ENCODE results near the gene TANGO2.
"Not testable (repeated sequence)": the region's sequence is repeated elsewhere in the genome, so short reads cannot be mapped to it uniquely, and the experiment has no call there.

Gene TANGO2

DNA sequence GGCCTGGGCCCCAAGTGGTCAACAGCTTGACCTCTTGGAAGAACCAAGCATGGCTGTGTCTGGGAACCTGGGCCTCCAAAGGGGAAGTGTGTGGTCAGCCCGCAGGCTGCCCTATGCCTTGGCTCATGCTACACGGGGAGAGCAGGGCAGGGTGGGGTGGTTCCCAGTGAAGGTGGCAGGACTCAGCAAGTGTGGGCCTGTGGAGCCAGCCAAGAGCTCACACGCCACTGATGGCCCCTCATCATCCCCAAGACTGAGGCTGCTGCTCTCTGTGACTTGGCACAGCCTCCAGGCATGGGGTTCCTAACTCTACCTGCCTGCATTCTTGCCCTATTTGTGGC, 43.2 kb downstream of the TANGO2 start:
- Histone ChIP-seq H3K18ac (ENCODE audit: low read length) (no peak overlapping the region), H3K27ac (ENCODE audit: low read depth, low read length) (no peak overlapping the region), H3K23ac (ENCODE audit: low read length) (no peak overlapping the region), H2AK5ac (ENCODE audit: low read length) (no peak overlapping the region), H3K79me1 (ENCODE audit: low read length) (no peaks in the 10 kb centered on the region), H3K36me3 (ENCODE audit: control insufficient read depth, insufficient read depth, low read length) (no peaks in the 10 kb centered on the region), H3K9ac (ENCODE audit: low read length) (no peak overlapping the region), H2BK120ac (ENCODE audit: low read depth, low read length) (no peak overlapping the region), H4K5ac (ENCODE audit: low read length) (no peak overlapping the region), H2BK15ac (replicated peaks; ENCODE audit: low read depth) (no peak overlapping the region), H3K4ac (ENCODE audit: low read depth, low read length) (no peak overlapping the region), H3K56ac (ENCODE audit: low read length) (no peak overlapping the region), H4K8ac (ENCODE audit: low read depth, low read length) (no peak overlapping the region), H3K4me3 (ENCODE audit: low read length) (no peak overlapping the region), H3K4me1 (ENCODE audit: control insufficient read depth, low read depth, low read length) (no peaks in the 10 kb centered on the region), H2BK5ac (ENCODE audit: low read length) (no peak overlapping the region), H3K27me3 (ENCODE audit: insufficient read depth, low read length, poor library complexity) (no peaks in the 10 kb centered on the region), H3K79me2 (ENCODE audit: control insufficient read depth, insufficient read depth, low read length) (no peaks in the 10 kb centered on the region), H3K4me2 (ENCODE audit: low read length) (no peak overlapping the region)
- no peak for DNase-seq
- WGBS (ENCODE audit: extremely low coverage, insufficient coverage, low lambda C conversion rate) = no CpG with 5 or more reads among the region's 3 CpGs

DNA sequence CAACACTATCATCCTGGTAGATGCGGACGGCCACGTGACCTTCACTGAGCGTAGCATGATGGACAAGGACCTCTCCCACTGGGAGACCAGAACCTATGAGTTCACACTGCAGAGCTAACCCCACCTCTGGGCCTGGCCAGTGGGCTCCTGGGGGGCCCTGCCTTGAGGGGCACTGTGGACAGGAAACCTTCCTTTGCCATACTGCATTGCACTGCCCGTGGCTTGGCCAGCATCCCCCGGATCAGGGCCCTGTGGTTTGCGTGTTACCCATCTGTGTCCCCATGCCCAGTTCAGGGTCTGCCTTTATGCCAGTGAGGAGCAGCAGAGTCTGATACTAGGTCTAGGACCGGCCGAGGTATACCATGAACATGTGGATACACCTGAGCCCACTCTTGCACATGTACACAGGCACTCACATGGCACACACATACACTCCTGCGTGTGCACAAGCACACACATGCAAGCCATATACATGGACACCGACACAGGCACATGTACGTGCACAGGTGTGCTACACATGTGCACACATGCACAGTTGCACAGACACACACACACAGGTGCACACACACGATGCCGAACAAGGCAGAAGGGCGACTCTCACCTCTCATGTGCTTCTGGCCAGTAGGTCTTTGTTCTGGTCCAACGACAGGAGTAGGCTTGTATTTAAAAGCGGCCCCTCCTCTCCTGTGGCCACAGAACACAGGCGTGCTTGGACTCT, 43.8 kb downstream of the TANGO2 start:
- Histone ChIP-seq H3K23ac (ENCODE audit: low read length) (no peak overlapping the region), H2AK5ac (ENCODE audit: low read length) (no peak overlapping the region), H3K18ac (ENCODE audit: low read length) (no peak overlapping the region), H3K79me1 (ENCODE audit: low read length) (no peaks in the 10 kb centered on the region), H3K4ac (ENCODE audit: low read depth, low read length) (no peak overlapping the region), H3K4me1 (ENCODE audit: control insufficient read depth, low read depth, low read length) (no peaks in the 10 kb centered on the region), H4K8ac (ENCODE audit: low read depth, low read length) (no peak overlapping the region), H3K4me2 (ENCODE audit: low read length) (no peak overlapping the region), H3K56ac (ENCODE audit: low read length) (no peak overlapping the region), H3K9ac (ENCODE audit: low read length) (no peak overlapping the region), H2BK120ac (ENCODE audit: low read depth, low read length) (no peak overlapping the region), H2BK15ac (replicated peaks; ENCODE audit: low read depth) (no peak overlapping the region), H3K27ac (ENCODE audit: low read depth, low read length) (no peak overlapping the region), H3K27me3 (ENCODE audit: insufficient read depth, low read length, poor library complexity) (no peaks in the 10 kb centered on the region), H3K4me3 (ENCODE audit: low read length) (no peak overlapping the region), H2BK5ac (ENCODE audit: low read length) (no peak overlapping the region), H3K36me3 (ENCODE audit: control insufficient read depth, insufficient read depth, low read length) (no peaks in the 10 kb centered on the region), H3K79me2 (ENCODE audit: control insufficient read depth, insufficient read depth, low read length) (no peaks in the 10 kb centered on the region), H4K5ac (ENCODE audit: low read length) (no peak overlapping the region)
- no CpG with 5 or more reads among the region's 18 CpGs for WGBS (ENCODE audit: extremely low coverage, insufficient coverage, low lambda C conversion rate)
- no peak for DNase-seq

DNA sequence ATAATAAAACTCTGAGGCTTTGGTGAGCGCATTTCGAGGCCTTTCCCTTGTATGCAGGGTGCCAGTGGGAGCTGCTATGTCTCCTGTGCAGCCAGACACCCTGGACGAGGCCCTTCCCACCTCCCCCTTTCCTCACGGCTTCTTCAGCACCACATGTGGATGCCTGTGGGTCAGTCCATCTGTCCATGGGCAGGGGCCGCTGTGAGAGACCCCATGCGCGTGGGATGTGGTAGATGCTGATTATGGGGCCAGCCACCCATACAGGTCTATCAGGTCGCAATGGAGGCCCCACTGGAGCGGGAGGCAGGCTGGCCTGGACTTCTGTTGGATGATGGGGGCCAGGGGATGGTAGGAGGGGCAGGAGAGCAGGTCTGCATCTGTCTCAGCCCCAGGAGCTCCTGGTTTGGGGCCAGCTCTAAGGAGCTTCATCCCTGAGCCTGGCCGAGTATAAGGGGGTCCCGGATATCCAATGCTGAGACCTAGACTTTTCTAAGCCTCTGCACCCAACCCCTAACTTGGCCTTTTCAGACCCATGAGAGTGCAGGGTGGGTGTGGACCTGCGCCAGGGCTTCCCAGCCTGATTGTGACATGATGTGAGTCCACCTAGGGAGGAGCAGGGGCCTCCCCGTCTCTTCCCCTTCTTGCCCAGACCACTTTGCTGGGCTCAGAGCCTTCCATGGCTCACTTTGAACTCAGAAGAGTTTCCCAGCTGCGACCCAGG, 45.1 kb downstream of the TANGO2 start:
- H3K4me1 ChIP-seq (ENCODE audit: control insufficient read depth, low read depth, low read length) = no peaks in the 10 kb centered on the region
- WGBS (ENCODE audit: extremely low coverage, insufficient coverage, low lambda C conversion rate) = no CpG with 5 or more reads among the region's 14 CpGs
- H3K79me2 ChIP-seq (ENCODE audit: control insufficient read depth, insufficient read depth, low read length) = no peaks in the 10 kb centered on the region
- no peak overlapping the region for H3K4me2 ChIP-seq (ENCODE audit: low read length)
- H3K79me1 ChIP-seq (ENCODE audit: low read length) = no peaks in the 10 kb centered on the region
- H2BK15ac ChIP-seq (replicated peaks; ENCODE audit: low read depth) = no peak overlapping the region
- no peak overlapping the region for H3K9ac ChIP-seq (ENCODE audit: low read length)
- H2BK120ac ChIP-seq (ENCODE audit: low read depth, low read length) = no peak overlapping the region
- H4K8ac ChIP-seq (ENCODE audit: low read depth, low read length) = no peak overlapping the region
- H3K56ac ChIP-seq (ENCODE audit: low read length) = no peak overlapping the region
- H3K36me3 ChIP-seq (ENCODE audit: control insufficient read depth, insufficient read depth, low read length) = no peaks in the 10 kb centered on the region
- H3K27ac ChIP-seq (ENCODE audit: low read depth, low read length) = no peak overlapping the region
- H3K23ac ChIP-seq (ENCODE audit: low read length) = no peak overlapping the region
- H4K5ac ChIP-seq (ENCODE audit: low read length) = no peak overlapping the region
- no peak overlapping the region for H2AK5ac ChIP-seq (ENCODE audit: low read length)
- no peak overlapping the region for H2BK5ac ChIP-seq (ENCODE audit: low read length)
- H3K18ac ChIP-seq (ENCODE audit: low read length) = no peak overlapping the region
- H3K4ac ChIP-seq (ENCODE audit: low read depth, low read length) = no peak overlapping the region
- H3K4me3 ChIP-seq (ENCODE audit: low read length) = no peak overlapping the region
- DNase-seq = no peak
- no peaks in the 10 kb centered on the region for H3K27me3 ChIP-seq (ENCODE audit: insufficient read depth, low read length, poor library complexity)

GRCh38 chr22:20066617-20067383, 45.9 kb downstream of the TANGO2 start:
- DNase-seq = no peak
- no peak overlapping the region for H3K4me3 ChIP-seq (ENCODE audit: low read length)
- no peak overlapping the region for H3K27ac ChIP-seq (ENCODE audit: low read depth, low read length)
- no peak overlapping the region for H2BK5ac ChIP-seq (ENCODE audit: low read length)
- no peak overlapping the region for H3K18ac ChIP-seq (ENCODE audit: low read length)
- no peak overlapping the region for H3K4ac ChIP-seq (ENCODE audit: low read depth, low read length)
- no peak overlapping the region for H3K23ac ChIP-seq (ENCODE audit: low read length)
- H3K4me2 ChIP-seq (ENCODE audit: low read length) = no peak overlapping the region
- H4K8ac ChIP-seq (ENCODE audit: low read depth, low read length) = no peak overlapping the region
- H2BK120ac ChIP-seq (ENCODE audit: low read depth, low read length) = no peak overlapping the region
- H3K9ac ChIP-seq (ENCODE audit: low read length) = no peak overlapping the region
- WGBS (ENCODE audit: extremely low coverage, insufficient coverage, low lambda C conversion rate) = no CpG with 5 or more reads among the region's 11 CpGs
- H2AK5ac ChIP-seq (ENCODE audit: low read length) = no peak overlapping the region
- H3K79me1 ChIP-seq (ENCODE audit: low read length) = no peaks in the 10 kb centered on the region
- no peaks in the 10 kb centered on the region for H3K4me1 ChIP-seq (ENCODE audit: control insufficient read depth, low read depth, low read length)
- H3K36me3 ChIP-seq (ENCODE audit: control insufficient read depth, insufficient read depth, low read length) = no peaks in the 10 kb centered on the region
- no peak overlapping the region for H2BK15ac ChIP-seq (replicated peaks; ENCODE audit: low read depth)
- no peaks in the 10 kb centered on the region for H3K27me3 ChIP-seq (ENCODE audit: insufficient read depth, low read length, poor library complexity)
- H3K79me2 ChIP-seq (ENCODE audit: control insufficient read depth, insufficient read depth, low read length) = no peaks in the 10 kb centered on the region
- H4K5ac ChIP-seq (ENCODE audit: low read length) = no peak overlapping the region
- H3K56ac ChIP-seq (ENCODE audit: low read length) = no peak overlapping the region

DNA sequence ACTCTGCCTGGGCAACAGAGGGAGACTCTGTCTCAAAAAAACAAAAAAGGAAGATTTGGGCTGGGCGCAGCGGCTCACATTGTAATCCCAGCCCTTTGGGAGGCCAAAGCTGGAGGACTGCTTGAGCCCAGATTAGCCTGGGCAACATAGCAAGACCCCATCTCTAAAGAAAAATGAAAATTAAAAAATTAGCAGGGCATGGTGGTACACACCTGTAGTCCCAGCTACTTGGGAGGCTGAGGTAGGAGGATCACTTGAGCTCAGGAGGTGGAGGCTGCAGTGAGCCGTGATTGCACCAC, 46.4 kb downstream of the TANGO2 start:
- H4K5ac ChIP-seq (ENCODE audit: low read length); H2BK15ac ChIP-seq (replicated peaks; ENCODE audit: low read depth); H3K9ac ChIP-seq (ENCODE audit: low read length); H4K8ac ChIP-seq (ENCODE audit: low read depth, low read length); H2BK5ac ChIP-seq (ENCODE audit: low read length); H3K4me1 ChIP-seq (ENCODE audit: control insufficient read depth, low read depth, low read length); H3K23ac ChIP-seq (ENCODE audit: low read length); H3K79me2 ChIP-seq (ENCODE audit: control insufficient read depth, insufficient read depth, low read length); H2BK120ac ChIP-seq (ENCODE audit: low read depth, low read length); DNase-seq; H3K56ac ChIP-seq (ENCODE audit: low read length); H3K79me1 ChIP-seq (ENCODE audit: low read length); H3K27ac ChIP-seq (ENCODE audit: low read depth, low read length); H3K27me3 ChIP-seq (ENCODE audit: insufficient read depth, low read length, poor library complexity); H3K18ac ChIP-seq (ENCODE audit: low read length); H3K4me2 ChIP-seq (ENCODE audit: low read length); H3K4me3 ChIP-seq (ENCODE audit: low read length); H3K36me3 ChIP-seq (ENCODE audit: control insufficient read depth, insufficient read depth, low read length); H3K4ac ChIP-seq (ENCODE audit: low read depth, low read length); H2AK5ac ChIP-seq (ENCODE audit: low read length): not testable (repeated sequence)
- no CpG with 5 or more reads among the region's 3 CpGs for WGBS (ENCODE audit: extremely low coverage, insufficient coverage, low lambda C conversion rate)
